K562 (cell line): ENCODE results near the gene VWA8. TPM values are rescaled to one million over a fixed set of nuclear protein-coding genes. Genes with fewer than 3 reads are reported as not detected.

ENCODE experiments used
- ATAC-seq: fragments of 200-7000 bp; cut with Tn5 transposase; 3 replicates; pipeline ENCODE4 v1.9.1; 2020; ENCODE audit warnings: moderate library complexity
- BruUV-seq: library from RNA; stranded (reverse); fragments of 400-500 nt; replicated peaks from 2 replicates; lab custom pipeline; 2021; lab: Mats Ljungman, UMichigan
- CTCF ChIA-PET: fragments of 300-600 bp; formaldehyde crosslinking; extraction: SDS; loops from one replicate; lab custom pipeline; 2021; ENCODE audit warnings: low intra/inter-chr PET ratio; lab: Yijun Ruan, JAX
- POLR2A ChIA-PET: fragments of 300-600, 350-650 bp; sonication (Branson Sonifier 250); formaldehyde crosslinking; extraction: SDS; loops from one replicate; lab custom pipeline; 2021; ENCODE audit warnings: antibody characterized with exemption, inconsistent platforms; lab: Yijun Ruan, JAX
- DNase-seq, 4 experiments: peaks; one replicate each; pipeline versions ENCODE4 v3.0.0 to v3.0.0-alpha.2; 2011 to 2018; ENCODE audit warnings: low spot score in 3 of 4, mixed read lengths in 3 of 4; ENCODE audit errors: extremely low read depth in 1 of 4
- FAIRE-seq: peaks from 2 replicates; lab custom pipeline; 2011; peaks lifted over from hg19 to GRCh38; lab: Jason Lieb, UNC
- H2AFZ ChIP-seq: 2 replicates; pipeline ENCODE4 v1.6.0; 2011; ENCODE audit warnings: low read depth, low read length, control low read depth, inconsistent platforms
- H3K27ac ChIP-seq: fragments of 200-600 bp; 3 replicates; pipeline ENCODE4 v1.8.0; 2011; ENCODE audit warnings: low read depth, mild to moderate bottlenecking, control low read depth, inconsistent platforms, low read length, moderate library complexity, mixed read lengths; ENCODE audit errors: extremely low read depth
- H3K27me3 ChIP-seq, 2 experiments: fragments of 300-600 bp in 1 of 2; 2 replicates in 1 of 2; 3 replicates in 1 of 2; pipeline versions ENCODE4 v1.6.0 to v1.8.0; 2011; ENCODE audit warnings: inconsistent platforms in 2 of 2, low read length in 2 of 2, mild to moderate bottlenecking in 1 of 2, mixed read lengths in 1 of 2, moderate library complexity in 1 of 2; ENCODE audit not compliant: control insufficient read depth in 2 of 2, insufficient read depth in 2 of 2
- H3K36me3 ChIP-seq: fragments of 300-600 bp; 3 replicates; pipeline ENCODE4 v1.8.0; 2011; ENCODE audit warnings: mild to moderate bottlenecking, low read length, inconsistent platforms; ENCODE audit not compliant: control insufficient read depth, insufficient read depth
- H3K4me1 ChIP-seq, 2 experiments: fragments of 200-600 bp in 1 of 2; replicated peaks in 1 of 2; 2 replicates in 1 of 2; 3 replicates in 1 of 2; pipeline versions ENCODE4 v1.5.1 to v1.8.0; 2011; ENCODE audit warnings: inconsistent platforms in 2 of 2, low read length in 2 of 2, mild to moderate bottlenecking in 1 of 2, mixed read lengths in 1 of 2, moderate library complexity in 1 of 2; ENCODE audit not compliant: control insufficient read depth in 2 of 2, insufficient read depth in 2 of 2
- H3K4me2 ChIP-seq: 2 replicates; pipeline ENCODE4 v1.6.1; 2011; ENCODE audit warnings: low read length, control low read depth, inconsistent platforms, mixed read lengths; ENCODE audit not compliant: insufficient read depth
- H3K4me3 ChIP-seq: fragments of 200-600 bp; sonication (generic), shearing (Covaris generic); 2 replicates; pipeline ENCODE4 v1.5.1; 2016; ENCODE audit warnings: control low read depth, inconsistent platforms
- H3K79me2 ChIP-seq: fragments of 200-600 bp; 3 replicates; pipeline ENCODE4 v1.8.0; 2011; ENCODE audit warnings: low read length, inconsistent platforms; ENCODE audit not compliant: control insufficient read depth, insufficient read depth
- H3K9ac ChIP-seq, 2 experiments: 2 replicates each; pipeline versions ENCODE4 v1.6.0 to v1.6.1; 2011; ENCODE audit warnings: low read depth in 2 of 2, low read length in 2 of 2, control low read depth in 1 of 2, inconsistent platforms in 1 of 2, mild to moderate bottlenecking in 1 of 2, mixed read lengths in 1 of 2; ENCODE audit not compliant: insufficient read depth in 1 of 2
- H3K9me1 ChIP-seq: one replicate; pipeline ENCODE4 v1.6.0; 2011; ENCODE audit warnings: inconsistent platforms, mild to moderate bottlenecking, low read length, moderate library complexity; ENCODE audit not compliant: control insufficient read depth, insufficient read depth
- H3K9me3 ChIP-seq: replicated peaks from 2 replicates; pipeline ENCODE4 v1.5.1; 2011; ENCODE audit warnings: low read depth, low read length, inconsistent platforms; ENCODE audit not compliant: control insufficient read depth, insufficient read depth
- H4K20me1 ChIP-seq: replicated peaks from 2 replicates; pipeline ENCODE4 v1.6.1; 2011; ENCODE audit warnings: low read length, inconsistent platforms, mixed read lengths; ENCODE audit not compliant: control insufficient read depth, insufficient read depth
- ARID3B ChIP-seq: fragments of 250-450 bp; sonication (Bioruptor Pico); IDR thresholded peaks from 2 replicates; pipeline ENCODE4 v1.4.0; 2020; ENCODE audit warnings: borderline replicate concordance
- ARNT ChIP-seq, 2 experiments: fragments of 450-650 bp; IDR thresholded peaks; 2 replicates each; pipeline ENCODE4 v1.6.1; 2016; ENCODE audit warnings: mild to moderate bottlenecking in 1 of 2
- CREM ChIP-seq: IDR thresholded peaks from 2 replicates; pipeline ENCODE4 v1.6.1; 2014; ENCODE audit warnings: antibody characterized with exemption, low read depth
- FOXJ3 ChIP-seq: sonication (generic); formaldehyde crosslinking; IDR thresholded peaks from 2 replicates; pipeline ENCODE4 v1.4.0; 2020; ENCODE audit warnings: mild to moderate bottlenecking, missing genetic modification reagents
- GABPB2 ChIP-seq: fragments of 250-450 bp; sonication (Bioruptor Pico); conservative IDR thresholded peaks from 2 replicates; pipeline ENCODE4 v1.5.1; 2021; ENCODE audit warnings: mild to moderate bottlenecking
- JUND ChIP-seq, 2 experiments: IDR thresholded peaks; 2 replicates in 1 of 2; 3 replicates in 1 of 2; pipeline ENCODE4 v1.6.1; 2011; ENCODE audit warnings: borderline replicate concordance in 2 of 2, low read depth in 2 of 2, low read length in 2 of 2, improper control_type of control experiment in 1 of 2, missing biosample characterization in 1 of 2, missing genetic modification characterization in 1 of 2, missing genetic modification reagents in 1 of 2
- LARP7 ChIP-seq: fragments of 450-650 bp; IDR thresholded peaks from 2 replicates; pipeline ENCODE4 v1.6.1; 2016
- MAFK ChIP-seq: IDR thresholded peaks from 2 replicates; pipeline ENCODE4 v1.6.1; 2011; ENCODE audit warnings: low read length, improper control_type of control experiment
- NCOA4 ChIP-seq: fragments of 450-650 bp; IDR thresholded peaks from 2 replicates; pipeline ENCODE4 v1.6.1; 2018; ENCODE audit warnings: mild to moderate bottlenecking; ENCODE audit not compliant: partially characterized antibody
- SUPT5H ChIP-seq: fragments of 450-650 bp; IDR thresholded peaks from 2 replicates; pipeline ENCODE4 v1.6.1; 2016
- ZNF217 ChIP-seq: sonication (generic); formaldehyde crosslinking; IDR thresholded peaks from 2 replicates; pipeline ENCODE4 v1.8.0; 2022; ENCODE audit warnings: mild to moderate bottlenecking, missing genetic modification reagents
- ZNF316 ChIP-seq: fragments of 450-650 bp; IDR thresholded peaks from 2 replicates; pipeline ENCODE4 v1.6.1; 2016
- WGBS: fragments of 100-300 bp; shearing (Covaris generic); methylation state at CpG from one replicate; pipeline ENCODE4 v1.1.6; 2016; ENCODE audit warnings: low coverage, mixed read lengths; ENCODE audit not compliant: insufficient coverage; ENCODE audit errors: missing lambda C conversion rate; 5-methylcytosine and 5-hydroxymethylcytosine counted together
- in situ Hi-C: fragments of 300-500 bp; cut with MboI; formaldehyde crosslinking; loops from 4 replicates; pipeline ENCODE4 v1.15.0; 2018; ENCODE audit warnings: inconsistent platforms, mixed read lengths
- intact Hi-C: fragments of 100-400 bp; cut with micrococcal nuclease; formaldehyde crosslinking; loops from 2 replicates; pipeline ENCODE4 v1.14.2; 2022
- polyA plus RNA-seq, 8 experiments: library from polyadenylated mRNA; depleted of rRNA in 4 of 8; stranded (reverse) in 5 of 8; unstranded in 3 of 8; fragments of >200 nt; fragmentation: Nextera tagmentation in 2 of 8; fragmentation: Illumina TruSeq in 1 of 8; extraction: Ambion mirVana in 2 of 8; extraction: Trizol in 1 of 8; gene quantifications; 2 replicates each; pipeline versions ENCODE4 v1.2.1 to v1.2.3, GENCODE V29; 2011 to 2014; ENCODE audit warnings: inconsistent platforms in 1 of 8, missing spikeins in 1 of 8
- total RNA-seq, 7 experiments: library from RNA; depleted of rRNA in 6 of 7; stranded (reverse); fragments of >200 nt in 6 of 7; fragmentation: Illumina TruSeq in 2 of 7; extraction: Trizol in 2 of 7; gene quantifications; 2 replicates each; pipeline versions ENCODE4 v1.2.1 to v1.2.3, GENCODE V29; 2011 to 2021; ENCODE audit warnings: low replicate concordance in 1 of 7
- TF ChIP-seq, protein P1 (sequence below), 2 experiments: fragments of 450-650 bp; IDR thresholded peaks; 2 replicates each; pipeline ENCODE4 v1.6.1; 2016

VWA8 gene
- total and polyA plus RNA-seq, 9 of the 15 experiments (the other 6 are each of a cell fraction or from before 2014, with no cell fraction given) = 2.1 to 18.5 (median 13.3) TPM

- WGBS = 93% methylated on average over 2 of the region's 2 CpGs
- Histone ChIP-seq H3K4me2 (no peak overlapping the region), H3K79me2 (no peaks in the 10 kb centered on the region), H3K4me1 (no peaks in the 10 kb centered on the region), H2AFZ (no peak overlapping the region), H3K9ac (no peak overlapping the region), H3K9me1 (no peaks in the 10 kb centered on the region), H3K9me3 (no peaks in the 10 kb centered on the region), H3K4me3 (no peak overlapping the region), H4K20me1 (no peaks in the 10 kb centered on the region; the same call in 1 of the 2 replicates), H3K27ac (no peak overlapping the region), H3K27me3 (no peaks in the 10 kb centered on the region), H3K36me3 (peaks cover 50% of the 10 kb centered on the region)
- intact Hi-C loops = no loop called here
- DNase-seq = no peak
- in situ Hi-C loops = no loop called here
- POLR2A ChIA-PET = no interaction called here
- no peak for FAIRE-seq
- no peak for ATAC-seq
- no TSS peak for BruUV-seq
- TF ChIP-seq SUPT5H (no peak), LARP7 (no peak), ZNF217 (CRISPR knock-in tag) (no peak)
- CTCF ChIA-PET = no interaction called here
These were observed 354.3 kb downstream of the VWA8 start for GRCh38 chr13:41606646-41607045.

DNA sequence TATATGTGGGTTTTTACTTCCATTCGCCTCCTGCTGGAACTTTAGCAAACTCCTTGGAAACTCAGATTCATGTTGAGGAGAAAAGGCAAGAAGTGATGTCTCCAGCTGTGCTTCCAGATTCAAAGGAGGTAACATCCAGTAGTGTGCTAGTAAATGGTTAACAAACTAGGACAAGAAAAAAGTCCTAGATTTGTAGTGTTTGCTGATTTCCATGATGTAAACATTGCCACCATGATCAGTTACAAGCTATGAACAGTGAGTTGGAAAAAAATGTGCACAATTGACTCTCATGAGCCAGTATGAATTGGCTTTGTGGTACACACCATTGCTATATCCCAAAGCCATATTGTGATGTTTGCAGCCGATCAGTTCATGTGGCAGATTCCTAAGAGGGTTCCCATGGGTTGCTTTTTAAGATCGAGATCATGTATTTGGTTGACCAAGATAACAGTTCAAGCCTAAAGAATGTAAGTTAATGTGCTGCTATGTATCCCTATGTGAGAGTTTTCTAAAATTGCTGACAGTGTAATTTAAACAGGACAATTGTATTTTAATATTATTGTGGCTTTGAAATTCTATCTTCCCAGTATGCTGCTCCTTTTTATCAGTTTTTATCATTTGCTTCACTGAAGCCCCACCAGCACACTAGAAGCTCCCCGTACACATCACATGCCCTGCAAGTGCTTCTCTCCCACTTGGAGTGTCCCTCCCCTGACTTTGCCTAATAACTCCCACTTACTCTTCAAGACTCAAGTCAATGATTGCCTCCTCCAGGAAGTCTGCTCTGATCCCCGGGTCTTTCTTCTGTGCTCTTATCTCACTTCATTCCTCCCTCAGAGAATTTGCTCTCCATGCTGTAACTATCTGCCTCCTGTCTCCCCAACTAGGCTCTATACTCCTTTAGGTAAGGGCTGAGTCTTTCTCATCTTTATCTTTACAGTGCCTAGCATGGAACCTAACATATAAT lies 355.3 kb downstream of the VWA8 start:
- ChIA-PET CTCF (no interaction called here), POLR2A (interaction anchor here (0.7 kb wide), 2 partner anchors 14 to 23 kb away, joined by 3 read pairs; no protein-coding TSS in a partner anchor)
- ATAC-seq (no peak), DNase-seq (no peak), FAIRE-seq (no peak)
- in situ Hi-C loops = no loop called here
- Histone ChIP-seq H3K9me3 (no peaks in the 10 kb centered on the region), H3K27ac (no peak overlapping the region), H2AFZ (no peak overlapping the region), H3K79me2 (no peaks in the 10 kb centered on the region), H3K4me1 (no peaks in the 10 kb centered on the region), H3K4me3 (no peak overlapping the region), H3K36me3 (peaks cover 40% of the 10 kb centered on the region), H3K4me2 (no peak overlapping the region), H4K20me1 (no peaks in the 10 kb centered on the region; the same call in 1 of the 2 replicates), H3K9ac (no peak overlapping the region), H3K9me1 (no peaks in the 10 kb centered on the region), H3K27me3 (no peaks in the 10 kb centered on the region)
- intact Hi-C loops = no loop called here
- BruUV-seq = no TSS peak
- WGBS = 59% methylated on average over 5 of the region's 5 CpGs
- TF ChIP-seq GABPB2 (CRISPR knock-in tag) (no peak), JUND (IDR thresholded peaks at IDR 0.05; ENCODE audit: borderline replicate concordance, low read depth, low read length) (no peak), JUND (tag; IDR thresholded peaks at IDR 0.05; ENCODE audit: borderline replicate concordance, low read depth, low read length) (no peak), MAFK (peak; percentile 83), ARID3B (CRISPR knock-in tag) (no peak), ZNF316 (peak; percentile 86), FOXJ3 (CRISPR knock-in tag) (no peak), CREM (no peak), NCOA4 (no peak), ARNT (IDR thresholded peaks at IDR 0.05) (no peak)
- TF ChIP-seq, protein P1, sequence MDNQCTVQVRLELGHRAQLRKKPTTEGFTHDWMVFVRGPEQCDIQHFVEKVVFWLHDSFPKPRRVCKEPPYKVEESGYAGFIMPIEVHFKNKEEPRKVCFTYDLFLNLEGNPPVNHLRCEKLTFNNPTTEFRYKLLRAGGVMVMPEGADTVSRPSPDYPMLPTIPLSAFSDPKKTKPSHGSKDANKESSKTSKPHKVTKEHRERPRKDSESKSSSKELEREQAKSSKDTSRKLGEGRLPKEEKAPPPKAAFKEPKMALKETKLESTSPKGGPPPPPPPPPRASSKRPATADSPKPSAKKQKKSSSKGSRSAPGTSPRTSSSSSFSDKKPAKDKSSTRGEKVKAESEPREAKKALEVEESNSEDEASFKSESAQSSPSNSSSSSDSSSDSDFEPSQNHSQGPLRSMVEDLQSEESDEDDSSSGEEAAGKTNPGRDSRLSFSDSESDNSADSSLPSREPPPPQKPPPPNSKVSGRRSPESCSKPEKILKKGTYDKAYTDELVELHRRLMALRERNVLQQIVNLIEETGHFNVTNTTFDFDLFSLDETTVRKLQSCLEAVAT (IDR thresholded peaks at IDR 0.05) = no peak
